ENCODE data around the gene GMPPB.
A peak's percentile ranks its signal among the peaks of the same experiment; 100 is the strongest.

The GMPPB gene

DNA sequence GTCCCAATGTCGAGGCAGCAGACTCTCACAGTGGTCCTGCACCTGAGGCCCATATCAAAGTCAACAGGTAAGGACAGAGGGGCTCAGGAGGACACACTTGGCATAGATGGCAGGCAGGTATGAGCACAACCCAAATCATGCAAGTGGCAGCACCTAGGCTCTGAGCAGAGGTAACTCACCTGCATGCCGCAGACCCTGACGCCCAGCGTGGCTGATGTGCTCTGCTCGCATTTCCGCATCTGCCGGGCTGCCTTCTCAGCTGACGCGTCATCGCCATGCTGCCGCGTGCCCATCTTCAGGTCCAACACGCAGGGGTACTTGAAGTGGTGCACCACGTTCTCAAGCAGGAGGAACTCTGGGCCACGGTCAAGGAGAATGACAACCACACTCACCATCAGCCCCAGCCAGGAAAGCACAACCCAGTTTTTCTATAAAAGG lies 4.2 kb upstream of the GMPPB start:
- DNase-seq: peak; percentile 16

DNA sequence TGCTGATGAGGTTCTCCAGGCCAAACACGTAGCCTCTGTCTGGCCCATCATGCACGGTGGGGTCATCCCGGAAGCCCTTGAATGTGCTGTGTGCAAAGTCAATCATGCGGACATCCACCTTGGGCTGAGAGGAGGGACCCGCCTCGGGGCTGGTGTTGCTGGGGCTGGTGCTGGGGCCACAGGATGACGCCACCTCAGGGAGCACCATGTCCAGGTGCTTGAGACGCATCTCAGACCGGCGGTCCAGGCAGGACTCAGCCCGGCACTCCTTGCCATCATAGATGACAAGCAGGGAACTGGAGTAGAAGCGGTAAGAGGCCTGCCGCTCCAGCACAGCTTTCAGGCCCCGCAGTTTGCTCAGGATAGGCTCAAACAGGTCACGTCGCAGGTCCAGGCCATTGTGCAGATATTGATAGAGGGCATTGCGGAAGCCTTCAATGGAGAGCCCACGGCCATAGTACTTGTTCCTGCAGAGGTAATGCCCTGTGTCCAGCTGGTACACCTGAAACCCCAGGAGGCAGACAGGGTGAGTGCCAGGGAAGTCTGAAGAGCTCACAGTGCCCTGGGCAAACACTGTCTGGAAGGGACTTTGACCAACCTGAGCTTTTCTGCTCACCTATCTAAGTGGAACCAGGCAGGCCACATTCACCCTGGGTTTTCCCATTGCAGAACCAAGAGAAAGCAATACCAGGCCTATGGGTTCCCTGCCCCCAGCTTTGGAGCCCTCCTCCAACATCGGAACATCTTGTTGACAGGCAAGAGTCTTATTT lies 3.6 kb upstream of the GMPPB start:
- peak; percentile 17 for DNase-seq

DNA sequence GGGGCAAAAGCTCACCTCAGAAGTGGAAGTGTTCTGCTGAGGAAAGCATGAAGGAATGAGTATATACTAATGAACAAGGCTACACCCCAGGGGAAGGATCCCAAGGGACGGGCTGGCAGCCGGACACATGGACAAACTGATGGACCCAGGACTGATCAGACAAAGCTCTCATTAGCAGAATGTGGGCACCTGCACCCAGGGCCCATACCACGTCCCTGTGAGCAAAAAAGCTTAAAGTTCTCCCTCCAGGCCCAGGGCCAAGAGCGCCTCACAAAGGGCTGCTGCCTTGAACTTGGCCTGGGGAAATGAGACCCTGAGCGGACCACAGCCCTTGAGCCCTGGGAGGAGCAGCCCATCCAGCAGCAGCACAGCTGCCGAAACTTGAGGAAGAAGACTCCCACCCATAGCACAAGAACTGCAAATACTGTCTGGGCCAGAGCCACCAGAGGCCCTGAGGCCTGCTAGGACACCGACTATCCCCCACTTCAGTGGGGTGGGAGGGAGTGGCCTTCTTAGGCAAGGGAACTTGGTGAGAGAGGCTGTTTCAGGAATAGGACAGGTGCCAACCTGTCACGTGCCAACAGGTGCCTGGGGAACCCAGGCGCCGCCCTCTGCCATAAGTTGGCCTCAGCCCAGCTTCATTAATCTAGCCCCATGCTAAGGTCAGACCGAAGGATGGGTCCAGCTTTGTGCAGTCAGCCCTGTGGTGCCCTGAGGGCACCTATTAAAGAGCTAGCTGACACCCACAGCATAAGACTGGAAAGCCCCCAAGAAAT lies 2.3 kb upstream of the GMPPB start:
- DNase-seq: peak; percentile 5

DNA sequence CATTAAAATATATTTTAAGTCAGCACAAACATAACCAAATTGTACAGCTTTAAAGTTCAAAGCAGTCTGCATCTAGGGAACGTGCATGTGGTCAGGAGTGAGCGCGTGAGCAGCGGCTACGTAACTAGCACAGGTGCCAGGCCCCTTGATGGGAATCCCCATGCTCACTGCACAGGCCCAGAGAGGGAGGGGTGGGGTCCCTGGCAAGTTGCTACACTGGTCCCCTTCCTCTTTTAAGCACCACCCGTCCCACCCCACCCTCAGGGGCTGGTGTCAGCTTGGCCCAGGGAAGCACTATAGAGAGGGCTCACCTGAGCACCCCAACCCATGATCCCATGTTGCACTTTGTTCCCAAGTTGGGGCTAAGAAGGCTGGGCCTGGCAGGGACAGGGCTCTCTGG lies 835 bp upstream of the GMPPB start:
- peak; percentile 81 for DNase-seq

DNA sequence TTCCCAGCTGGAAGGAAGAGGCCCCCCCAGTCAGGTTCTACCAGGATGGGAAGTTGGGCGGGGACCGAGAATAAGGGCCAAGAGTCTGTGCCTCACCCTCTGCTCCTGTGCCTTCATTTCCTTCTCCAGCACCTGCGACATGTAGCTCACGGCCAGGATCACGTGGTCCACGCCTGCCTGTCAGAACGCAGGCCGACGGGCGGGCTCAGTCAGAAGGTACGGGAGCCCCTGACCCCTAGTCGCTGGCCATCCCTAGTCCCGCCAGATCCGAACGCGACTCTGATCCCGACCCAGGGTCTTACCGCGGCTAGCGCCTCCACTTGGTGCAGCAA lies 489 bp downstream of the GMPPB start:
- DNase-seq: peak; percentile 63

DNA sequence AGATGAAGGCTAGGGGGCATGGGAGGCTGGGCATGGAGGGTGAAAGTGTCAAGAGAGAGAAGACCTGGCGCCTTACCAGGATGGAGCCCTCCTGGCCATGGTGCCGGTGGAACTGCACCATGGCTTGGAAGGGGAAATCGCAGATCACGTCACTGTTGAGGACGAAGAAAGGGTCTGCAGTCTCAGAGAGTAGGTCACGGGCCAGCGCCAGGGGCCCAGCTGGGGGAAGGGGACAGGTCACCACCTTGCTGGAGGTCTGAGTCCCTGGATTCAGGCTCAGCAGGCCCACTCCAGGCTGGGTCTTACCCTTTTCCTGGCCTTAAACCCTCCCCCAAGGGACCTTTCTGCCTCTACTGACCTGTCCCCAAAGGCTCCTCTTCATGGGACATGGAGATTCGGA lies 855 bp downstream of the GMPPB start:
- DNase-seq: peak; percentile 15

DNA sequence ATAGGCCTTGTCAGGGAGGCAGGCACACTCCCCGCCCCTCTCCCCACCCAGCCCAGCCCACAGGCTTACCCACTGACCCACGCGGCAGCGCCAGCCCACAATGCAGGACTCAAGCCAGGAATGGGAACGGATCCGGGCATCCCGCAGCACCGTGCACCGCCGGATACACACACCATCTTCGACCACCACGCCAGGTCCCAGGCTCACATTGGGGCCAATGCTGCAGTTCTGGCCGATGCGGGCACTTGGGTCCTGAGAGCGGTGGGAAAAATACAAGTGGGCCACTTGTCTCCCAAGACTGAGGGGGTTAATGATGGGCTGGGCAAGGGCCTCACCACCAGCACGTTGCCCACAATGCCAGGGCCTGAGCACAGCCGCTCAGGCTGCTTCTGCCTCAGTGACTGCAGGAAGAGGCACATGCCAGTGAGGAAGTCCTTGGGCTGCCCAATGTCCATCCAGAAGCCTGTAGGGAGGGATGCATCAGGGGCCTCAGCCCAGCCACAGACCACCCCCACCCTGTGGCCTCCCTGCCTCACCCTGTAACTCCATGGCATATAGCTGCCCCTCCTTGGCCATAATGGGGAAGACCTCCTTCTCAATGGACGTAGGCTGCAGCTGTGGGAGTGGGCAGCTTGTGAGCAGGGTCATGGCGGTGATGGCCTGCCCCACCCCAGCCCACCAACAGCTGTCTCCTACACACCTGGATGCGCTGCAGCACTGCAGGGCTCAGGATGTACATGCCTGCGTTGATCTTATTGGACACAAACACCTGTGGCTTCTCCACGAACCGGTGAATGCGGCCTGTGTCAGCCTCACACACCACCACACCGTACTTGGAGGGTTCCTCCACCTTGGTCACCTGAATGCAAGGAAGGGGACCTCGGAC lies 1.6 kb downstream of the GMPPB start:
- peak; percentile 10 for DNase-seq

DNA sequence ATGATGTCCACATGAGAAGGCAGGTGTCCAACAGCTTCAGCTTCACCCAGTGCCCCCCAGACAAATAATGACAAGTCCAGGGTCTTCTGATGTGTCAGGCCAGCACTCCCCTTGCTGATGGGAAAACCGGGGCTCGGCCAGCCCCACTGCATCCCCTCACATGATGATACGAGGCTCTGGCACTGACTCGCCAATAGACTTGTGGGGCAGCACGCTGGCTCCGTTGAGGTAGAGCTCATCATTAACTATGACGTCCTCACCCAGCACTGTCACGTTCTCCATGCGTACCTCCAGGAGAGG lies 2.2 kb downstream of the GMPPB start:
- DNase-seq: no peak

DNA sequence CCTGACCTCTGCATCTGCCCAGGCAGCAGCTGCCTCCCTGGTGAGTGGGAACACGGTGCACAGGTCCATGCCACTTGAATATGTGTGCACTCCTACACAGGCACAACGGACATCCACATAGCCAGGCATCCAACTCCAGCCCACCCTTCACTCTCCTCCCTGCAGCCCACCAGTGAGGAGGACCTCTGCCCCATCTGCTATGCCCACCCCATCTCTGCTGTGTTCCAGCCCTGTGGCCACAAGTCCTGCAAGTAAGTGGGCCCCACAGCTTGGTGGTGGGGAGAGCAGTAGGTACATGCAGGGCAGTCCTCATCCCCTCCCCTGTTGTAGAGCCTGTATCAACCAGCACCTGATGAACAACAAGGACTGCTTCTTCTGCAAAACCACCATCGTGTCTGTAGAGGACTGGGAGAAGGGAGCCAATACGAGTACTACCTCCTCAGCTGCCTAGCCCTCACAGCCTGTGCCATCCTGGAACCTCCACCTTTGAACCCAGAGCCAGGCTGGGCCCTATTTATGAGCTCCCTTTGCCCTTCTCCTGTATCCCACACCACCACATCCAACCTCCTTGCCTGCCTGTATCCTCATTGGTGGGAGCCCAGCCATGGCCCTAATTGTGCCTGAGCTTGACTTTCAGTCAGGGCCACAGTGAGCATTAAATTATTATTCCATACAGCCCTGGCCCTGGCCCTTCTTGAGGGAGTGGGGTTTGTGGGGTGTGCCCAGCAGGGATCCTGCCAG lies 2.7 kb downstream of the GMPPB start:
- no peak for DNase-seq

DNA sequence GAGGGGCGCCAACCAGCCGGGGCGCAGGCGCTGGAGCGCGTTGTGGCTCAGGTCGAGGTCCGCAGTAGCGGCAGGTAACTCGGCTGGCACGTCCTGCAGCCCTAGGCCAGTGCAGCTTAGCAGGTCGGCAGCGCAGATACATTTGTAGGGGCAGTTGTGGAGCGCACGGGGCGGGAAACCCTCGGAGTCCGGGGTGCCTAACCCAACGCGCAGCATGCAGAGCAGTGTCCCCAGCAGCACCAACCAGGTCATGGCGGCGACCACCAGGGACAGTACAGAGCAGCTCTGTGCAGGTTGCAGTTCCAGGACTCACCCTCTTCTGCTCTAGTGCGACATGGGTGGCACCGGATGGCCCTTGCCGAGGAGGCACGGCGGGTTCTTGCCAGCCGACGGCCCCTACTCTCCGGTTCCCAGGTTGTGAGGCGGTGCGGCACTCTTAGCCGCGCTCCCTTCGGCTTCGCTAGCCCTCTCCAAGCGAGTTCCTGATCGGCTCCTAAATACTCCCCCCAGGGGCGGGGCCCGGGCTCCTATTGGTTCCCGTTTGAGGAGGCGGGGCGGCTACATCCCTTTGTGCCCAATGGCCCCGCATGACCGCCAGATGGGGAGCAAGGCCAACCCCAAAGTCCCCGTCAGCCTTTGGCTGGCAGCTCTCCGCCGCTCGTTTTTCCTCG lies 4.4 kb downstream of the GMPPB start, which contains the start of gene AMIGO3:
Gene AMIGO3, minus strand, starts transcription at position 471 of the 671 bp plus-strand sequence. Its CDS starts 219 bp downstream, at position 252.
- DNase-seq: peak; percentile 90

DNA sequence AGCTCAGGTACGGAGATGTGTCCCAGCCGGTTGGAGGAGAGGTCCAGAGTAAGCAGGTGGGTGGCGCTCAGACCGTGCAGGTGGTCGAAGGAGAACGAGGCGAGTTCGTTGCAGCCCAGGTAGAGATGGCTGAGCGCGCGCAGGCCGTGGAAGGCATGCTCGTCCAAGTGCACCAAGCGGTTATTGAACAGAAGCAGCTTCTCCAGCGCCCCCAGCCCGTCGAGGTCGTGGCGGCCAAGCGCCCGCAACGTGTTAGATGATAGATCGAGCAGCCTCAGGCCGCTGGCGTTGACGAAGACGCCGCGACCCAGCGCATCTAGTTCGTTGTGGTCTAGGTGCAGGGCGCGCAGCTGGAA lies 4.9 kb downstream of the GMPPB start:
- DNase-seq: no peak

DNA sequence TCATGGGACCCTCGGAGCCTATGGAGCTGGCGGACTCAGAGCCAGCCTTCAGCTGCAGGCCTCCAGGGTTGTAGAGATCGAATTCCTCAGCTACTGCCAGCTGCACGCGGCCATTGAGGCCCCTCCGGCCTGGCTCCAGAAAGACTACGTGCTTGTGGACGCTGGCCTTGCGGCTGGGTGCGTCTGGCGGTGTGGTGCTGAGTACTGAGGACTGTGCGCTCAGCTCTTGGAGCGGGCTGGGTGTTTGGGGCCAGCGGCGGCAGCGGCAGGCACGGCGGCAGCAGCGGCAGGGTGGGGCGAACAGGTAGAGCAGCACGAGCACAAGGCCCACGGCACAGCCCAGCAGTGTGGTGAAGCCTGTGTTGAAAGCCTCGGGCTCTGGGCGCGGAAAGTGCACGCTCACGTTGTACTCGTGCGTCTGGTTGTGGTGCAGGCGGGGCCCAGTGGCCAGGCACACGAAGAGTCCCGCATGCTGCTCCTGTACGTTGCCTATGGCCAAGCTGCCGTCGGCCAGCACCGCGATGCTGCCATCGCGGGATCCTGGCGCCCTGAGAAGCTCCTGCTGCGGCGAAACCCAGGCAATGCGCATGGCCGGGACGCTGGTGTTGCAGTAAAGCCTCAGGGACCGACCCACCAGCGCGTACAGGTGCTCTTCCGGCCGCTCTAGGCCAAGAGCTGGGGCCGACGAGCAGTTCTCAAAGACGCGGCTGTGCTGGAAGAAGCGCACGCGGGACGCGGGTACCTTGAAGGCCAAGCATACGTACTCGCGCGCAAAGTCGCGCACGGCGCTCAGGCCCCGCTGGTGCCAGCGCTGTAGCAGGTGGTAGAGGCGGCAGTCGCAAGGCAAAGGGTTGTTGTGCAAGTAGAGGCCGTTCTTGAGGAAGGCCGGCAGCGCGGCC lies 5.5 kb downstream of the GMPPB start:
- DNase-seq: no peak

DNA sequence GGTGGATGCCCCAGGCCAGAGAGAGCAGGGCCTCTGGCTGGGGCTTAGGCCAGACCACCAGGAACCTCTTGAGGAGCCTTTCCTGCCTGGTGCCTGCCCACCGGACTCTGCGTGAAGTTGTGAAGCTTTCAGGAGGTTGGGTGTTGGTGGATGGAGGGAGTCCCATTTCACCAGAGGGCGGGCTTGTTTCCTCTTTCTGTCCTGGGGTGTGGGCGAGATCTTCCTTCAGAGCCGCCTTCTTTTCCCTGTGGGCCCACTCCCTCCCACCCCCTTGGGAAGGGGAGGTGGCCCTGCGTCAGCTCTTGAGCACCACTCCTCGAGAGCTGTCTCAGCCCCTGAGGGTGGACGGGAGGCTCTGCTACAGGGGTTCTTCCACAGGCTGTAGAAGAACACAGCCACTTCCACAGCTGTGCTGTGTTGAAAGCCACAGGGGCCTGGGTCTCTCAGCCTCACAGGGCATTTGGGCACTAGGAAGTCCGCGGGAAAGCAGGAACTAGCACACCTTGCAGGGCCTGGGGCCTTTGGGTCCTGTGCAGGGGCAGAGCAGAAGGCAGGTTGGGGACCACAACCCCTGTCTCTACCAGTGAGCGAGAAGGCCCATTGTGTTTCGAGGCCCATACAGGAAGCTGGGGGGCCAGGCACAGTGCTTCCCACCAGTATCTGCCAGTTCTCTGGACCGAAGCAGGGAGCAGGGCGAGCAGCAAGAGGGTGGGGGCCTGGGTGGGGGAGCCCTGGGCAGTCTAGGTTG lies 6.4 kb downstream of the GMPPB start:
- peak; percentile 13 for DNase-seq

DNA sequence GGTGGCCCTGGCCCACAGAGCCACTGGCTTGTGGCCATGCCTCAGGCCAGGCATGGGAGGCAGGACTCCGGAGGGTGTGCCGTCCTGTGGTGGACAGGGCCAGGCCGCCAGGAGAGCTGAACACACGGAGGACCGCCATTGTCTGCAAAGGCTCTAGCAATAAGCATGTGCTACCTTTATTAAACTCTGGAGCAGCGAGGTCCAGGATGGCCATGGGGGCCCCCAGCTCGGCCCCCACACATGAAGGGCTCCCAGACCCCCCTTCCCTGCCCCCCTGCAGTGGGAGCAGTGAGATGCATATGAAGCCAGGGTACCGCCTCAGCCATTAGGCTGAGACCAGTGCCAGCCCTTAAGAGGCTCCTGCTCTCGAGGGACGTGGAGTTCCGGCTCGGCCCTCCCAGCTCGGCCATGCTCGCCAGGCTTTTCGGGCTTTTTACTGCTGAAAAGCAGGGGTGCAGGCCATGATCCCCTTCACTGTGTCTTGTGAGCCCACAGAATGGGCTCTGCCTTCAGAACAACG lies 7.0 kb downstream of the GMPPB start:
- DNase-seq: peak; percentile 4

DNA sequence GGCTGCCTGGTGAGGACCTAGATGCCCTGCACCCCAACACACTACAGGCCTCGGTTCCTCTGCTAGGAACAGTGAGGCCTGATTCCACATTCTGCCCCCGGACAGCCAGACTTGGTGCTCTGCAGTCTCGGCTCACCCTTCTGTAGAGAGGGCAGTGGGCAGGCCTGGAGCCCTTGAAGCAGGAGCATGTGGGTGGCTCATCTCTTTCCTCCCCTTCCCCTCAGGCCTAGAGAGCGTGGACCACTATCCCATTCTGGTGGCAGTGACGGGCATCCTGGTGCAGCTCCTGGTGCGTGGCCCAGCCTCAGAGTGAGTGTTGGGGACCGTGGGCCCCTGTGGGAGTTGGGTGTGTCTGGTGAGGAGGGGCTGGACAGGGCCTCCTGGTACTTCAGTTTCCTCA lies 7.6 kb downstream of the GMPPB start:
- no peak for DNase-seq

DNA sequence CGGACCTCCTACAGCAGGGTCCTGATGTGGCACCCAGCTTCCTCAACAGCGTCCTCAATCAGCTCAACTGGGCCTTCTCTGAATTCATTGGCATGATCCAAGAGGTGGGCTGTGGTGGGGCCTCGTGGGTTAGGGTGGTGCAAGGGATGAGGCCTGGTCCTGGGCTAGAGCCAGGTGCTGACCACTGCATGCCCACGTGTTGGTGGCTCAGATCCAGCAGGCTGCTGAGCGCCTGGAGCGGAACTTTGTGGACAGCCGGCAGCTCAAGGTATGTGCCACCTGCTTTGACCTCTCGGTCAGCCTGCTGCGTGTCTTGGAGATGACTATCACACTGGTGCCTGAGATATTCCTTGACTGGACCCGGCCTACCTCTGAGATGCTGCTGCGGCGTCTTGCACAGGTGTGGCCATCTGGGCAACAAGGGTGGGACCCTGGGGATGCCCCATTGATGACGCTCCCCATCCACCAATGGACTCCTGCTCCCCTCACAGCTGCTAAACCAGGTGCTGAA lies 8.1 kb downstream of the GMPPB start:
- DNase-seq: peak; percentile 15

DNA sequence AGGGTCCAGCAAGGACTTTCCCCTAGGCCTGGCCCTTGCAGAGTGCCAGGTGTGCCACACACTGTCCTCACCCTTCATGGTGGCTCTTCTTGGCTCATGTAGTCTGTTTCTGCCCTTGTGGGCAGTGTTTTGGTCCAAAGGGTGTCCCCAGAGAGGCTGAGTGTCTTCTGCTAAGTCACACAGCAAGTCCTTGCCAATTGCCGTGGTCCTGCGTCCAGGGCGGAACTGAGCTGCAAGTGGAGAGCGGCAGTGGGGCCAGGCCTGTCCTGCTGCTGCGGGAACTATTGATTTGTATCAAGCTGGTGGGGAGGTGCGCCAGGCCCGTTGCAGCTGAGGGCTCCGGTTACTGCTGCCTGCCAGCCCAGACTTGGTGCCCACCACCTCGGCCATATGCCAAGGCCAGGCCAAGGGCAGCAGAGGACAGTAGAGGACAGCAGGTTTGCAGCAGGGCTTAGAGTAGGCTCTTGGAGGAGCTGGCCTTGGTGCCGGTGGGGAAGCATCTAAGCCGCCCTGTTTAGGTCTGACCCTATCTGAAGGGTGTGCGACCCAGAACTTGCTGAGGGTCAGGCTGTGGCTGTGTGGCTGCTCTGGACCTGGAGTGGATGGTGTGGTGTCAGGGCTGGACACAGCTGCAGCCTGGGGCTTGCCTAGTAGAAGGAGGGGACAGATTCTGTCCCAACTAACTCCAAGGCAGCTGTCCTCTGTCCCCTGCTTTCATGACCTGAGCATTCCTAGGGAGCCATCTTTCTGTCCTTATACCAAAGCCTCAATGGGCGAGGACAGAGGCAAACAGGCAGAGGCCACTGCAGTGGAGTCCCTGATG lies 8.8 kb downstream of the GMPPB start:
- DNase-seq: no peak

DNA sequence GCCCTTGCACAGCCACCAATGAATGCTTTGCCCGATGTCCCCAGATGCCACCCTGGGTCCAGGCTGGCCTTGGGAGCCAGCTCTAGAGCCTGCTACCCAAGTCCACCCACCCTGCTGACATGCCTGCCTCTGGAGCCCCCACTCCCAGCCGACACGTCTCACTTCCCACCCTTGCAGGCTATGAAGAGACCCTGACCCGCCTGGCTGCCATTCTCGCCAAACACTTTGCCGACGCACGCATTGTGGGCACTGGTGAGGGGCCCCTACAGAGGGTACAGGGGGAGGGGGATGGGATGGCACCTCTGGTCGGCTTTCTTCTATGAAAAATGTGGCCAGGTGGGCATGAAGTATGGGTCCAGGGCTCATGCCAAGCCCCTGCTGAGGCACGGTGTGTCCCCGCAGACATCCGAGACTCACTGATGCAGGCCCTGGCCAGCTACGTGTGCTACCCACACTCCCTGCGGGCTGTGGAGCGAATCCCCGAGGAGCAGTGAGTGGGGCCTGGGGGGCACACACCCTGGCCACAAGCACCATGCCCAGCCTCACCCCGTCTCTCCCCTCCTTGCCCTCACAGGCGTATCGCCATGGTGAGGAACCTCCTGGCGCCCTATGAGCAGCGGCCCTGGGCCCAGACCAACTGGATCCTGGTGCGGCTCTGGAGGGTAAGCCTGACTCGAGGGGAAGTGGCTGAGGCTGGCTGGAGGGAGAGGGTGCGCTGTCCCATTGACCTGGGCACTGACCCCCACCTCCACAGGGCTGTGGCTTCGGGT lies 10.2 kb downstream of the GMPPB start:
- no peak for DNase-seq
